IMR-90 (cell line): ENCODE data around the gene PNMA6E. TPM values are rescaled to one million over a fixed set of nuclear protein-coding genes. Genes with fewer than 3 reads are reported as not detected.
"Not testable (repeated sequence)": the region's sequence is repeated elsewhere in the genome, so short reads cannot be mapped to it uniquely, and the experiment has no call there.

Experiments
- ATAC-seq: fragments of 200-7000 bp; cut with Tn5 transposase; 2 replicates; pipeline ENCODE4 v1.9.1; 2020; ENCODE audit warnings: low read depth, mild to moderate bottlenecking, moderate library complexity
- BruUV-seq: library from RNA; stranded (reverse); fragments of 400-500 nt; replicated peaks from 2 replicates; lab custom pipeline; 2021; lab: Mats Ljungman, UMichigan
- CTCF ChIA-PET: fragments of 300-600 bp; formaldehyde crosslinking; extraction: SDS; loops from one replicate; lab custom pipeline; 2021; ENCODE audit warnings: antibody characterized with exemption; lab: Yijun Ruan, JAX
- POLR2A ChIA-PET: fragments of 300-600 bp; sonication (Branson Sonifier 250); formaldehyde crosslinking; loops from one replicate; lab custom pipeline; 2022; ENCODE audit warnings: antibody characterized with exemption; ENCODE audit not compliant: unreplicated experiment; lab: Charles Lee
- DNase-seq: peaks from one replicate; pipeline ENCODE4 v3.0.0; 2013
- H2AFZ ChIP-seq: replicated peaks from 2 replicates; pipeline ENCODE3; 2013; ENCODE audit warnings: low read length, mild to moderate bottlenecking; ENCODE audit not compliant: poor library complexity
- H2AK5ac ChIP-seq: 2 replicates; pipeline ENCODE4 v1.6.1; 2013; ENCODE audit warnings: low read depth, low read length, inconsistent platforms
- H2AK9ac ChIP-seq: replicated peaks from 2 replicates; pipeline ENCODE3; 2013; ENCODE audit warnings: mild to moderate bottlenecking, low read depth, low read length, moderate library complexity; ENCODE audit not compliant: poor library complexity
- H2BK120ac ChIP-seq: 2 replicates; pipeline ENCODE4 v1.6.1; 2013; ENCODE audit warnings: low read depth, low read length, inconsistent platforms
- H2BK15ac ChIP-seq: 3 replicates; pipeline ENCODE4 v1.6.1; 2013; ENCODE audit warnings: low read depth, low read length, inconsistent platforms
- H2BK20ac ChIP-seq: 2 replicates; pipeline ENCODE4 v1.6.1; 2013; ENCODE audit warnings: low read depth, mild to moderate bottlenecking, inconsistent platforms, low read length, moderate library complexity
- H2BK5ac ChIP-seq: 2 replicates; pipeline ENCODE4 v1.6.1; 2013; ENCODE audit warnings: mild to moderate bottlenecking, low read depth, low read length, inconsistent platforms; ENCODE audit not compliant: poor library complexity, severe bottlenecking
- H3K14ac ChIP-seq: replicated peaks from 2 replicates; pipeline ENCODE4 v1.6.1; 2013; ENCODE audit warnings: low read depth, low read length, inconsistent platforms
- H3K18ac ChIP-seq: 2 replicates; pipeline ENCODE4 v1.6.1; 2013; ENCODE audit warnings: low read depth, low read length, control low read depth
- H3K23ac ChIP-seq: 2 replicates; pipeline ENCODE4 v1.6.1; 2013; ENCODE audit warnings: low read depth, low read length, inconsistent platforms
- H3K27ac ChIP-seq: 2 replicates; pipeline ENCODE4 v1.5.1; 2013; ENCODE audit warnings: mild to moderate bottlenecking, control low read depth, low read length; ENCODE audit not compliant: insufficient read depth
- H3K27me3 ChIP-seq: 2 replicates; pipeline ENCODE4 v1.6.1; 2013; ENCODE audit warnings: low read length; ENCODE audit not compliant: control insufficient read depth, insufficient read depth
- H3K36me3 ChIP-seq: 2 replicates; pipeline ENCODE4 v1.6.1; 2013; ENCODE audit warnings: low read length, mixed read lengths; ENCODE audit not compliant: control insufficient read depth, insufficient read depth
- H3K4ac ChIP-seq: 2 replicates; pipeline ENCODE4 v1.6.1; 2013; ENCODE audit warnings: low read depth, low read length, inconsistent platforms
- H3K4me1 ChIP-seq: 2 replicates; pipeline ENCODE4 v1.6.1; 2013; ENCODE audit warnings: low read length, mixed read lengths; ENCODE audit not compliant: control insufficient read depth, insufficient read depth
- H3K4me2 ChIP-seq: 2 replicates; pipeline ENCODE4 v1.6.1; 2013; ENCODE audit warnings: low read depth, mild to moderate bottlenecking, control low read depth, low read length, moderate library complexity
- H3K4me3 ChIP-seq: 2 replicates; pipeline ENCODE4 v1.5.1; 2013; ENCODE audit warnings: low read depth, mild to moderate bottlenecking, control low read depth, low read length, moderate library complexity; ENCODE audit not compliant: insufficient read depth
- H3K56ac ChIP-seq: 2 replicates; pipeline ENCODE4 v1.6.1; 2013; ENCODE audit warnings: low read length, inconsistent platforms; ENCODE audit not compliant: insufficient read depth; ENCODE audit errors: extremely low read depth
- H3K79me1 ChIP-seq, 2 experiments: 2 replicates each; pipeline ENCODE4 v1.6.1; 2013; ENCODE audit warnings: low read length in 2 of 2, inconsistent platforms in 1 of 2, low read depth in 1 of 2
- H3K9ac ChIP-seq: 2 replicates; pipeline ENCODE4 v1.6.1; 2013; ENCODE audit warnings: low read depth, low read length, control low read depth
- H3K9me1 ChIP-seq: 2 replicates; pipeline ENCODE4 v1.6.1; 2013; ENCODE audit warnings: low read length, inconsistent platforms; ENCODE audit not compliant: insufficient read depth
- H3K9me3 ChIP-seq: 2 replicates; pipeline ENCODE4 v1.6.1; 2013; ENCODE audit warnings: low read length; ENCODE audit not compliant: control insufficient read depth, insufficient read depth
- H4K20me1 ChIP-seq: 2 replicates; pipeline ENCODE4 v1.6.1; 2013; ENCODE audit warnings: low read length, inconsistent platforms; ENCODE audit not compliant: insufficient read depth
- H4K5ac ChIP-seq: 2 replicates; pipeline ENCODE4 v1.6.1; 2013; ENCODE audit warnings: mild to moderate bottlenecking, low read depth, low read length, control low read depth
- H4K8ac ChIP-seq, 2 experiments: 2 replicates each; pipeline ENCODE4 v1.6.1; 2013; ENCODE audit warnings: low read depth in 2 of 2, low read length in 2 of 2, control low read depth in 1 of 2, inconsistent platforms in 1 of 2
- H4K91ac ChIP-seq: 2 replicates; pipeline ENCODE4 v1.6.1; 2013; ENCODE audit warnings: low read depth, low read length, inconsistent platforms; ENCODE audit not compliant: insufficient read depth
- WGBS, 2 experiments: methylation state at CpG; one replicate each; pipeline versions ENCODE4 v1.1.5 to v1.1.7; 2013; ENCODE audit warnings: missing lambda C conversion rate in 2 of 2; ENCODE audit not compliant: insufficient read length in 1 of 2; ENCODE audit errors: extremely low coverage in 2 of 2; 5-methylcytosine and 5-hydroxymethylcytosine counted together
- dilution Hi-C: fragments of 300-500 bp; cut with HindIII; formaldehyde crosslinking; loops from one replicate; pipeline ENCODE4 v1.14.3; 2018; ENCODE audit warnings: low sequenced_read_pairs; ENCODE audit not compliant: unreplicated experiment
- in situ Hi-C: fragments of 300-500 bp; cut with MboI; formaldehyde crosslinking; loops from 3 replicates; pipeline ENCODE4 v1.14.3; 2019; ENCODE audit warnings: low sequenced_read_pairs, inconsistent platforms, mixed read lengths
- intact Hi-C: fragments of 100-400 bp; cut with micrococcal nuclease; formaldehyde crosslinking; loops from 2 replicates; pipeline ENCODE4 v1.10.0; 2022
- polyA plus RNA-seq, 3 experiments: library from polyadenylated mRNA; depleted of rRNA; stranded (reverse); fragments of >200 nt; gene quantifications; 2 replicates each; pipeline ENCODE4 v1.2.3, GENCODE V29; 2012; ENCODE audit warnings: low replicate concordance in 1 of 3
- total RNA-seq: library from RNA; depleted of rRNA; stranded (reverse); fragments of >200 nt; gene quantifications from 2 replicates; pipeline ENCODE4 v1.2.3, GENCODE V29; 2012

The PNMA6E gene
- total and polyA plus RNA-seq, 2 of the 4 experiments (the other 2 are of a cell fraction): not detected

DNA sequence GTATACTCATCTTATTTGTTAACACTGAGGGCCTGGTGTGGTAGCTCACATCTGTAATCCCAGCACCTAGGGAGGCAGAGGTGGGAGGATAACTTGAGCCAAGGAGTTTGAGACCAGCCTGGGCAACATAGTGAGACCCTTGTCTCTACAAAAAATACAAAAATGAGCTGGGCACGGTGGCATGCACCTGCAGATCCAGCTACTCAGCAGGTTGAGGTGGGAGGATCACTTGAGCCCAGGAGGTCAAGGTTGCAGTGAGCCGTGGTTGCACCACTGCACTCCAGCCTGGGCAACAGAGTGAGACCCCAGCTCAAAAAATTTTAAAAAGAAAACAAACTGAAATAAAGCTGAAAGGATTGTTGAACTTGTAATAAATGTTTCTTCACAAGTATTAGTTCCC is 16.2 kb downstream of the PNMA6E start:
- H4K8ac ChIP-seq, H3K4me1 ChIP-seq, intact Hi-C loops, H3K4ac ChIP-seq, H2BK5ac ChIP-seq, DNase-seq, H2AK9ac ChIP-seq, H3K27me3 ChIP-seq, H4K20me1 ChIP-seq, H3K27ac ChIP-seq, H2BK120ac ChIP-seq, in situ Hi-C loops, H2BK20ac ChIP-seq, H3K18ac ChIP-seq, BruUV-seq, H3K36me3 ChIP-seq, H3K9me1 ChIP-seq, H3K9me3 ChIP-seq, H3K79me1 ChIP-seq, H4K91ac ChIP-seq, H2AFZ ChIP-seq, H3K9ac ChIP-seq, H3K14ac ChIP-seq, ATAC-seq, dilution Hi-C loops, H3K56ac ChIP-seq, H3K23ac ChIP-seq, H2BK15ac ChIP-seq, H3K4me3 ChIP-seq, H4K5ac ChIP-seq, H3K4me2 ChIP-seq, POLR2A ChIA-PET, H2AK5ac ChIP-seq: not testable (repeated sequence)
- CTCF ChIA-PET: interaction anchor here (1.0 kb wide), 1 partner anchor 25 kb away, joined by 4 read pairs; no protein-coding TSS in a partner anchor
- WGBS, 2 experiments: no CpG with 5 or more reads among the region's 2 CpGs
